ENCODE results near the gene ACOT7.
"Not testable (repeated sequence)": the region's sequence is repeated elsewhere in the genome, so short reads cannot be mapped to it uniquely, and the experiment has no call there.

The ACOT7 gene

GRCh38 chr1:6363085-6363884 is 30.3 kb downstream of the ACOT7 start:
- peak; percentile 58 for TF ChIP-seq CTCF (IDR thresholded peaks at IDR 0.05; ENCODE audit: low read depth, low read length, missing control alignments)
- not testable (repeated sequence) for H3K4me3 ChIP-seq (ENCODE audit: low read depth, low read length); DNase-seq (ENCODE audit: low read depth)

GRCh38 chr1:6361124-6361775 is 32.3 kb downstream of the ACOT7 start:
- no peak for TF ChIP-seq CTCF (IDR thresholded peaks at IDR 0.05; ENCODE audit: low read depth, low read length, missing control alignments)
- DNase-seq (ENCODE audit: low read depth): no peak
- no peak overlapping the region for H3K4me3 ChIP-seq (ENCODE audit: low read depth, low read length)

- no peak for DNase-seq (ENCODE audit: low read depth)
- no peak for TF ChIP-seq CTCF (IDR thresholded peaks at IDR 0.05; ENCODE audit: low read depth, low read length, missing control alignments)
- H3K4me3 ChIP-seq (ENCODE audit: low read depth, low read length): no peak overlapping the region
Measured at GRCh38 chr1:6360517-6361070, 33.0 kb downstream of the ACOT7 start.

GRCh38 chr1:6360117-6360496 is 33.5 kb downstream of the ACOT7 start:
- TF ChIP-seq CTCF (IDR thresholded peaks at IDR 0.05; ENCODE audit: low read depth, low read length, missing control alignments): no peak
- DNase-seq (ENCODE audit: low read depth): no peak
- no peak overlapping the region; the same call in 1 of the 2 replicates for H3K4me3 ChIP-seq (ENCODE audit: low read depth, low read length)

- H3K4me3 ChIP-seq (ENCODE audit: low read depth, low read length): peak overlapping the region; percentile 13
- no peak for TF ChIP-seq CTCF (IDR thresholded peaks at IDR 0.05; ENCODE audit: low read depth, low read length, missing control alignments)
- DNase-seq (ENCODE audit: low read depth): peak; percentile 67
Measured at GRCh38 chr1:6359216-6360116, 34.1 kb downstream of the ACOT7 start.

- H3K4me3 ChIP-seq (ENCODE audit: low read depth, low read length): no peak overlapping the region; the same call in 1 of the 2 replicates
- no peak for DNase-seq (ENCODE audit: low read depth)
- no peak for TF ChIP-seq CTCF (IDR thresholded peaks at IDR 0.05; ENCODE audit: low read depth, low read length, missing control alignments)
Measured at GRCh38 chr1:6358757-6359201, 34.8 kb downstream of the ACOT7 start.
